Panc1 (cell line): ENCODE measurements around the gene TIMP3. TPM values are rescaled to one million over a fixed set of nuclear protein-coding genes. Genes with fewer than 3 reads are reported as not detected.

ENCODE experiments used
- ATAC-seq: fragments of 200-7000 bp; cut with Tn5 transposase; 2 replicates; pipeline ENCODE4 v1.9.1; 2020; ENCODE audit warnings: mild to moderate bottlenecking, moderate library complexity
- BruUV-seq: library from RNA; stranded (reverse); fragments of 400-500 nt; replicated peaks from 2 replicates; lab custom pipeline; 2021; lab: Mats Ljungman, UMichigan
- CTCF ChIA-PET: fragments of 300-600 bp; sonication (Branson Sonifier 250); formaldehyde crosslinking; loops from one replicate; lab custom pipeline; 2022; ENCODE audit warnings: antibody characterized with exemption; lab: Charles Lee
- POLR2A ChIA-PET: fragments of 300-600 bp; sonication (Branson Sonifier 250); formaldehyde crosslinking; loops from one replicate; lab custom pipeline; 2022; ENCODE audit warnings: antibody characterized with exemption; lab: Charles Lee
- DNase-seq: peaks from one replicate; pipeline ENCODE4 v3.0.0-alpha.2; 2010; ENCODE audit warnings: low read depth, low spot score
- H3K27ac ChIP-seq: 2 replicates; pipeline ENCODE4 v1.5.1; 2011; ENCODE audit warnings: mild to moderate bottlenecking, low read length, inconsistent platforms
- H3K27me3 ChIP-seq: fragments of 200-500 bp; sonication (Bioruptor generic); 2 replicates; pipeline ENCODE4 v1.6.0; 2014; ENCODE audit warnings: low read length, inconsistent platforms; ENCODE audit not compliant: control insufficient read depth, insufficient read depth
- H3K36me3 ChIP-seq: fragments of 200-500 bp; sonication (Bioruptor generic); 2 replicates; pipeline ENCODE4 v1.5.1; 2014; ENCODE audit warnings: inconsistent platforms, mild to moderate bottlenecking, low read length, moderate library complexity; ENCODE audit not compliant: control insufficient read depth, insufficient read depth
- H3K4me1 ChIP-seq: 2 replicates; pipeline ENCODE4 v1.5.1; 2011; ENCODE audit warnings: inconsistent platforms, mild to moderate bottlenecking, low read length, moderate library complexity; ENCODE audit not compliant: control insufficient read depth, insufficient read depth
- H3K4me3 ChIP-seq, 2 experiments: 2 replicates each; pipeline ENCODE4 v1.5.1; 2011 to 2012; ENCODE audit warnings: low read depth in 2 of 2, low read length in 2 of 2, mild to moderate bottlenecking in 2 of 2, inconsistent platforms in 1 of 2, moderate library complexity in 1 of 2
- H3K9me3 ChIP-seq: fragments of 200-500 bp; sonication (Bioruptor generic); 2 replicates; pipeline ENCODE4 v1.5.1; 2014; ENCODE audit warnings: low read depth, mild to moderate bottlenecking, inconsistent platforms, low read length, moderate library complexity; ENCODE audit not compliant: control insufficient read depth, insufficient read depth
- POLR2AphosphoS5 ChIP-seq: IDR thresholded peaks from 2 replicates; pipeline ENCODE4 v1.6.1; 2012; ENCODE audit warnings: mild to moderate bottlenecking, low read depth, low read length, moderate library complexity
- SIN3A ChIP-seq: IDR thresholded peaks from 2 replicates; pipeline ENCODE4 v1.6.1; 2012; ENCODE audit warnings: low read depth, mild to moderate bottlenecking, low read length, moderate library complexity, borderline replicate concordance; ENCODE audit not compliant: insufficient read depth
- TCF7L2 ChIP-seq: IDR thresholded peaks from 2 replicates; pipeline ENCODE4 v1.6.1; 2011; ENCODE audit warnings: mild to moderate bottlenecking, low read depth, low read length, inconsistent platforms
- in situ Hi-C: cut with HindIII; loops from 2 replicates; pipeline ENCODE4 v1.10.0; 2016; ENCODE audit warnings: low sequenced_read_pairs, low pct_unique_long_range_greater_than_20kb
- intact Hi-C: fragments of 100-400 bp; cut with micrococcal nuclease; formaldehyde crosslinking; loops from one replicate; pipeline ENCODE4 v1.10.0; 2022; ENCODE audit not compliant: unreplicated experiment
- total RNA-seq: library from RNA; stranded (reverse); gene quantifications from one replicate; pipeline ENCODE4 v1.2.1, GENCODE V29; 2021; ENCODE audit not compliant: unreplicated experiment
- TF ChIP-seq, protein P1 (sequence below): fragments of 450-650 bp; IDR thresholded peaks from 2 replicates; pipeline ENCODE4 v1.5.1; 2017; ENCODE audit warnings: mild to moderate bottlenecking
- TF ChIP-seq, protein P2 (sequence below), 2 experiments: IDR thresholded peaks; 2 replicates each; pipeline ENCODE4 v1.6.1; 2011 to 2012; ENCODE audit warnings: low read depth in 2 of 2, control low read depth in 1 of 2, low read length in 1 of 2, mild to moderate bottlenecking in 1 of 2, moderate library complexity in 1 of 2; ENCODE audit not compliant: insufficient read depth in 1 of 2

Gene TIMP3
- total RNA-seq, 1 experiment from 2014 or later = 0.67 TPM

DNA sequence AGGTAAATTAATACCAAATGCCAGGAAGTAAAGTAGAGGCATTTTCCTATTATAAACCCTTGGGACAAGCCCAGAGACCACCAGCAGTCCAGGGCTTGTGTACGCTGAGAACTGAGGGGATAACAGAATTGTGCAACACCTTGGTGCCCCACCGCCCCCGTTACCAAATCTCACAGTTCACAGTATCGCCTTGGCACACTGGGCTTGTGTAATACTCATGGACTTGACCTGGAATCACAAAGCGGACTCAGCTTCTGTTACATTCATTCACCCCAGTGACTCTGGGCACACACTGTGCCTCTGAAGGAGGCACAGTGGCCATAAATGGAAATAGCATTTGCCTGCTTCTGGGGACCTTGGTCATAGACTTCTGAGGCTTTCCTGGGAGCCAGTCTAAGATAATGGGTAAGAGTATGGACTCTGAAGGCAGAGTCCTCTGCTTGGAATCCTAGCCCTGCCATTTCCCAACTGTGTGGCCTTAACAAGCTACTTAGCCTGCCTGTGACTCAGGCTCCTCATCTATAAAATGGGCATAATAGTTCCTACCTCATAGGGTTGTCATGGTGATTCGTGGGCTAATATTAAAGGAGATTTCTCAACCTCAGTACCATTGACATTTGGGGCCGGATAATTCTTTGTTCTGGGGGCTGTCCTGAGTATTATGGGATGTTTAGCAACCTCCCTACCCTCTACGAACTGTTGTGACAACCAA is 53.7 kb downstream of the TIMP3 start:
- CTCF ChIA-PET = no interaction called here
- Histone ChIP-seq H3K27ac (no peak overlapping the region), H3K27me3 (peaks cover 3% of the 10 kb centered on the region; the same call in 1 of the 2 replicates), H3K9me3 (no peaks in the 10 kb centered on the region), H3K36me3 (no peaks in the 10 kb centered on the region), H3K4me1 (no peaks in the 10 kb centered on the region), H3K4me3 (no peak overlapping the region)
- BruUV-seq = no TSS peak
- intact Hi-C loops = no loop called here
- ATAC-seq (no peak), DNase-seq (no peak)
- TF ChIP-seq, protein P1, sequence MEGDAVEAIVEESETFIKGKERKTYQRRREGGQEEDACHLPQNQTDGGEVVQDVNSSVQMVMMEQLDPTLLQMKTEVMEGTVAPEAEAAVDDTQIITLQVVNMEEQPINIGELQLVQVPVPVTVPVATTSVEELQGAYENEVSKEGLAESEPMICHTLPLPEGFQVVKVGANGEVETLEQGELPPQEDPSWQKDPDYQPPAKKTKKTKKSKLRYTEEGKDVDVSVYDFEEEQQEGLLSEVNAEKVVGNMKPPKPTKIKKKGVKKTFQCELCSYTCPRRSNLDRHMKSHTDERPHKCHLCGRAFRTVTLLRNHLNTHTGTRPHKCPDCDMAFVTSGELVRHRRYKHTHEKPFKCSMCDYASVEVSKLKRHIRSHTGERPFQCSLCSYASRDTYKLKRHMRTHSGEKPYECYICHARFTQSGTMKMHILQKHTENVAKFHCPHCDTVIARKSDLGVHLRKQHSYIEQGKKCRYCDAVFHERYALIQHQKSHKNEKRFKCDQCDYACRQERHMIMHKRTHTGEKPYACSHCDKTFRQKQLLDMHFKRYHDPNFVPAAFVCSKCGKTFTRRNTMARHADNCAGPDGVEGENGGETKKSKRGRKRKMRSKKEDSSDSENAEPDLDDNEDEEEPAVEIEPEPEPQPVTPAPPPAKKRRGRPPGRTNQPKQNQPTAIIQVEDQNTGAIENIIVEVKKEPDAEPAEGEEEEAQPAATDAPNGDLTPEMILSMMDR = no peak
- TF ChIP-seq, protein P2, sequence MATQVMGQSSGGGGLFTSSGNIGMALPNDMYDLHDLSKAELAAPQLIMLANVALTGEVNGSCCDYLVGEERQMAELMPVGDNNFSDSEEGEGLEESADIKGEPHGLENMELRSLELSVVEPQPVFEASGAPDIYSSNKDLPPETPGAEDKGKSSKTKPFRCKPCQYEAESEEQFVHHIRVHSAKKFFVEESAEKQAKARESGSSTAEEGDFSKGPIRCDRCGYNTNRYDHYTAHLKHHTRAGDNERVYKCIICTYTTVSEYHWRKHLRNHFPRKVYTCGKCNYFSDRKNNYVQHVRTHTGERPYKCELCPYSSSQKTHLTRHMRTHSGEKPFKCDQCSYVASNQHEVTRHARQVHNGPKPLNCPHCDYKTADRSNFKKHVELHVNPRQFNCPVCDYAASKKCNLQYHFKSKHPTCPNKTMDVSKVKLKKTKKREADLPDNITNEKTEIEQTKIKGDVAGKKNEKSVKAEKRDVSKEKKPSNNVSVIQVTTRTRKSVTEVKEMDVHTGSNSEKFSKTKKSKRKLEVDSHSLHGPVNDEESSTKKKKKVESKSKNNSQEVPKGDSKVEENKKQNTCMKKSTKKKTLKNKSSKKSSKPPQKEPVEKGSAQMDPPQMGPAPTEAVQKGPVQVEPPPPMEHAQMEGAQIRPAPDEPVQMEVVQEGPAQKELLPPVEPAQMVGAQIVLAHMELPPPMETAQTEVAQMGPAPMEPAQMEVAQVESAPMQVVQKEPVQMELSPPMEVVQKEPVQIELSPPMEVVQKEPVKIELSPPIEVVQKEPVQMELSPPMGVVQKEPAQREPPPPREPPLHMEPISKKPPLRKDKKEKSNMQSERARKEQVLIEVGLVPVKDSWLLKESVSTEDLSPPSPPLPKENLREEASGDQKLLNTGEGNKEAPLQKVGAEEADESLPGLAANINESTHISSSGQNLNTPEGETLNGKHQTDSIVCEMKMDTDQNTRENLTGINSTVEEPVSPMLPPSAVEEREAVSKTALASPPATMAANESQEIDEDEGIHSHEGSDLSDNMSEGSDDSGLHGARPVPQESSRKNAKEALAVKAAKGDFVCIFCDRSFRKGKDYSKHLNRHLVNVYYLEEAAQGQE (IDR thresholded peaks at IDR 0.05; ENCODE audit: insufficient read depth in 1 of 2, low read depth in 2 of 2, low read length in 1 of 2) = no peak
- TF ChIP-seq SIN3A (no peak), POLR2AphosphoS5 (no peak)
- POLR2A ChIA-PET = no interaction called here
- in situ Hi-C loops = no loop called here

DNA sequence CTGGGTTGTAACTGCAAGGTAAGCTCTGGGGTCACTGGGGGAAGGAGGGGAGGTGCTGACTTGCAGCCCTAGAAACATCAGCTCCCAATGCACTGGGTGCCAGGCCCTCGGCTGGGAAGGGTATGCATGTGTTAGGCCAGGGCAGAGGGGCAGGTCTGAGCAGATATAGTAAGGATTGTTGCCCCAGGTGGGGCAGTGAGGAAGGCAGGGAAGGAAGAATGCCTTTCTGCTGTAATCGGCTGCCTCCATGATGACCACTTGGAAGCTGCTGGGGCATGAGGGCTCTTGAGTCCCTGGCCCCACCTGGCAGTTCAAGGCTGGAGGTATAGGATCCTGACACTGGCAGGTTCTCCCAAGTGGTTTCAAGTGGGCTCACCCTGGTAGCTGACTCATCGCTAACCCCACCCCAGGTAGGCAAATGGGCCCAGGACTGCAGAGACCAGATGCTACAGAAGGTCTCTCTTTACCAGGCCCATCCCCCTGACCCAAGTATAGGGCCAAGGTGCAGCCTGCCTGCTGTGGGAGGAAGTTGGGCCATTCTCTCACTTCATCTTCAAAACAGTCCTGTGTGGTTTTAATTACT is 56.7 kb downstream of the TIMP3 start:
- no TSS peak for BruUV-seq
- intact Hi-C loops (no loop called here), in situ Hi-C loops (no loop called here)
- no peak for ATAC-seq
- Histone ChIP-seq H3K27ac (no peak overlapping the region), H3K9me3 (no peaks in the 10 kb centered on the region), H3K27me3 (no peaks in the 10 kb centered on the region; the same call in 1 of the 2 replicates), H3K36me3 (no peaks in the 10 kb centered on the region), H3K4me1 (no peaks in the 10 kb centered on the region), H3K4me3 (no peak overlapping the region)
- TF ChIP-seq TCF7L2 (no peak), SIN3A (no peak), POLR2AphosphoS5 (no peak)
- TF ChIP-seq, protein P1 = no peak
- TF ChIP-seq, protein P2 (IDR thresholded peaks at IDR 0.05; ENCODE audit: insufficient read depth in 1 of 2, low read depth in 2 of 2, low read length in 1 of 2) = no peak
- CTCF ChIA-PET = no interaction called here
- DNase-seq = no peak
- POLR2A ChIA-PET = no interaction called here
